ENCODE data around the gene DIABLO.

DNA sequence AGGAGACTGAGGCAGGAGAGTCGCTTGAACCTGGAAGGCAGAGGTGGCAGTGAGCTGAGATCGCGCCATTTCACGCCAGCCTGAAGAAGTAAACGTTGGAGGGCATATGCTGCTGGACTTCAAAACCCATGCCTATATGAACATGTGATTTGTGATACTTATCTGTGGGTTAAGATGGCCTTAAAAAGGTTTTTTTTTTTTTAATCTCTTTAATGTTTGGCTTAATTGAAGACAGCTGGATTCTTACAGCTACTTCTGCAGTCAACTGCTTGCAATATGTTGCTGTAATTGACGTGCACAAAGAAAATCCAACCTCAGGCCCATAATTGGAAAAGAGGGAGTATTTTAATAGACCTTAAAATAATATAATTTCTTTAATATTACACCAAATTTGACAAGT, 23.8 kb downstream of the DIABLO start:
- TF ChIP-seq BCLAF1 (IDR thresholded peaks at IDR 0.05; ENCODE audit: borderline replicate concordance in 1 of 2, control insufficient read depth in 1 of 2, low read depth in 2 of 2, low read length in 1 of 2) (no peak), POLR2A (conservative IDR thresholded peaks at IDR 0.05) (no peak), BHLHE40 (IDR thresholded peaks at IDR 0.05; ENCODE audit: low read length) (no peak), SRSF7 (optimal IDR thresholded peaks at IDR 0.05; ENCODE audit: low read depth, low read length) (no peak), TCF3 (CRISPR knock-in tag; IDR thresholded peaks at IDR 0.05) (no peak), BRCA1 (IDR thresholded peaks at IDR 0.05) (no peak), BRCA1 (CRISPR knock-in tag; IDR thresholded peaks at IDR 0.05) (no peak), MYC (IDR thresholded peaks at IDR 0.05; ENCODE audit: low read depth, low read length) (no peak), MYC (CRISPR knock-in tag; IDR thresholded peaks at IDR 0.05; ENCODE audit: borderline replicate concordance, low read depth) (no peak), ZNF316 (IDR thresholded peaks at IDR 0.05) (no peak), ARHGAP35 (IDR thresholded peaks at IDR 0.05; ENCODE audit: partially characterized antibody) (no peak)
- TF ChIP-seq, protein P1, sequence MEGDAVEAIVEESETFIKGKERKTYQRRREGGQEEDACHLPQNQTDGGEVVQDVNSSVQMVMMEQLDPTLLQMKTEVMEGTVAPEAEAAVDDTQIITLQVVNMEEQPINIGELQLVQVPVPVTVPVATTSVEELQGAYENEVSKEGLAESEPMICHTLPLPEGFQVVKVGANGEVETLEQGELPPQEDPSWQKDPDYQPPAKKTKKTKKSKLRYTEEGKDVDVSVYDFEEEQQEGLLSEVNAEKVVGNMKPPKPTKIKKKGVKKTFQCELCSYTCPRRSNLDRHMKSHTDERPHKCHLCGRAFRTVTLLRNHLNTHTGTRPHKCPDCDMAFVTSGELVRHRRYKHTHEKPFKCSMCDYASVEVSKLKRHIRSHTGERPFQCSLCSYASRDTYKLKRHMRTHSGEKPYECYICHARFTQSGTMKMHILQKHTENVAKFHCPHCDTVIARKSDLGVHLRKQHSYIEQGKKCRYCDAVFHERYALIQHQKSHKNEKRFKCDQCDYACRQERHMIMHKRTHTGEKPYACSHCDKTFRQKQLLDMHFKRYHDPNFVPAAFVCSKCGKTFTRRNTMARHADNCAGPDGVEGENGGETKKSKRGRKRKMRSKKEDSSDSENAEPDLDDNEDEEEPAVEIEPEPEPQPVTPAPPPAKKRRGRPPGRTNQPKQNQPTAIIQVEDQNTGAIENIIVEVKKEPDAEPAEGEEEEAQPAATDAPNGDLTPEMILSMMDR (IDR thresholded peaks at IDR 0.05 in 2 of 3, conservative IDR thresholded peaks at IDR 0.05 in 1 of 3; ENCODE audit: insufficient read depth in 2 of 3, low read depth in 1 of 3, low read length in 3 of 3), result no peak
